Neuronal stem cell (in vitro differentiated cells): ENCODE data around the gene CSF3R.

ENCODE experiments used
- DNase-seq: peaks from one replicate; pipeline ENCODE4 v3.0.0-alpha.2; 2013; ENCODE audit warnings: low spot score
- H2AFZ ChIP-seq: one replicate; pipeline ENCODE4 v1.6.1; 2013; ENCODE audit warnings: mild to moderate bottlenecking, low read length, inconsistent platforms
- H2AK5ac ChIP-seq: 2 replicates; pipeline ENCODE4 v1.6.1; 2013; ENCODE audit warnings: low read depth, mild to moderate bottlenecking, inconsistent platforms, low read length, moderate library complexity, mixed read lengths
- H2BK120ac ChIP-seq: 2 replicates; pipeline ENCODE4 v1.6.1; 2013; ENCODE audit warnings: low read depth, mild to moderate bottlenecking, inconsistent platforms, low read length, moderate library complexity, mixed read lengths
- H2BK12ac ChIP-seq: one replicate; pipeline ENCODE4 v1.6.1; 2013; ENCODE audit warnings: low read length, inconsistent platforms
- H2BK15ac ChIP-seq: 2 replicates; pipeline ENCODE4 v1.6.1; 2013; ENCODE audit warnings: mild to moderate bottlenecking, low read length, inconsistent platforms, mixed read lengths
- H2BK5ac ChIP-seq: one replicate; pipeline ENCODE4 v1.6.1; 2013; ENCODE audit warnings: inconsistent platforms, mild to moderate bottlenecking, low read length, moderate library complexity
- H3K14ac ChIP-seq: one replicate; pipeline ENCODE4 v1.6.1; 2013; ENCODE audit warnings: low read length, inconsistent platforms
- H3K18ac ChIP-seq: 2 replicates; pipeline ENCODE4 v1.6.1; 2013; ENCODE audit warnings: low read length, inconsistent platforms
- H3K23ac ChIP-seq: 2 replicates; pipeline ENCODE4 v1.6.1; 2013; ENCODE audit warnings: low read depth, mild to moderate bottlenecking, mixed read lengths, low read length, inconsistent platforms; ENCODE audit not compliant: poor library complexity
- H3K27ac ChIP-seq: replicated peaks from 3 replicates; pipeline ENCODE4 v1.5.1; 2013; ENCODE audit warnings: low read length, inconsistent platforms
- H3K27me3 ChIP-seq, 3 experiments: 2 replicates each; pipeline ENCODE4 v1.6.1; 2013; ENCODE audit warnings: low read length in 3 of 3, mild to moderate bottlenecking in 2 of 3, inconsistent platforms in 1 of 3, low read depth in 1 of 3, mixed read lengths in 1 of 3, moderate library complexity in 1 of 3; ENCODE audit not compliant: control insufficient read depth in 3 of 3, insufficient read depth in 3 of 3
- H3K36me3 ChIP-seq, 2 donors: replicated peaks in 1 of 2; 2 replicates each; pipeline ENCODE4 v1.6.1; 2013; ENCODE audit warnings: low read length in 2 of 2; ENCODE audit not compliant: control insufficient read depth in 2 of 2, insufficient read depth in 2 of 2
- H3K4ac ChIP-seq: 2 replicates; pipeline ENCODE4 v1.6.1; 2013; ENCODE audit warnings: inconsistent platforms, mild to moderate bottlenecking, low read length, moderate library complexity
- H3K4me1 ChIP-seq, 2 donors: 1 replicate in 1 of 2; 2 replicates in 1 of 2; pipeline ENCODE4 v1.6.1; 2013; ENCODE audit warnings: low read length in 2 of 2, low read depth in 1 of 2; ENCODE audit not compliant: control insufficient read depth in 2 of 2, insufficient read depth in 1 of 2
- H3K4me2 ChIP-seq: one replicate; pipeline ENCODE4 v1.6.1; 2013; ENCODE audit warnings: mild to moderate bottlenecking, low read length, inconsistent platforms; ENCODE audit not compliant: insufficient read depth, poor library complexity, severe bottlenecking
- H3K4me3 ChIP-seq, 2 donors: 2 replicates each; pipeline ENCODE4 v1.5.1; 2013; ENCODE audit warnings: low read length in 2 of 2, mild to moderate bottlenecking in 2 of 2, inconsistent platforms in 1 of 2, moderate library complexity in 1 of 2
- H3K79me1 ChIP-seq: one replicate; pipeline ENCODE4 v1.6.1; 2013; ENCODE audit warnings: low read depth, mild to moderate bottlenecking, inconsistent platforms, low read length, moderate library complexity
- H3K9ac ChIP-seq: one replicate; pipeline ENCODE4 v1.6.1; 2013; ENCODE audit warnings: mild to moderate bottlenecking, low read depth, low read length, inconsistent platforms; ENCODE audit not compliant: poor library complexity
- H3K9me3 ChIP-seq, 2 donors: replicated peaks in 1 of 2; 2 replicates each; pipeline versions ENCODE3 to v1.6.1; 2013; ENCODE audit warnings: low read length in 2 of 2, mild to moderate bottlenecking in 2 of 2, inconsistent platforms in 1 of 2, low read depth in 1 of 2, mixed read lengths in 1 of 2, moderate library complexity in 1 of 2; ENCODE audit not compliant: control insufficient read depth in 2 of 2, insufficient read depth in 1 of 2
- H4K8ac ChIP-seq: one replicate; pipeline ENCODE4 v1.6.1; 2013; ENCODE audit warnings: low read depth, mild to moderate bottlenecking, inconsistent platforms, low read length, moderate library complexity
- H4K91ac ChIP-seq: one replicate; pipeline ENCODE4 v1.6.1; 2013; ENCODE audit warnings: low read length, low read depth, mild to moderate bottlenecking, inconsistent platforms; ENCODE audit not compliant: poor library complexity
- WGBS, 2 donors: extraction: QIAGEN DNeasy Blood & Tissue Kit; methylation state at CpG; one replicate each; pipeline ENCODE4 v1.1.7; 2013; ENCODE audit warnings: missing lambda C conversion rate in 2 of 2, mixed read lengths in 1 of 2; ENCODE audit not compliant: insufficient read length in 2 of 2, insufficient replicate concordance in 1 of 2; ENCODE audit errors: extremely low coverage in 2 of 2; 5-methylcytosine and 5-hydroxymethylcytosine counted together

CSF3R gene

GRCh38 chr1:36450919-36451305, 31.8 kb downstream of the CSF3R start:
- H3K23ac ChIP-seq: no peak overlapping the region
- no peak overlapping the region for H2BK12ac ChIP-seq
- peak overlapping the region; percentile 88 for H2AFZ ChIP-seq
- no CpG with 5 or more reads among the region's 18 CpGs for WGBS, 2 donors
- peak overlapping the region; percentile 86 for H3K4me2 ChIP-seq
- no peaks in the 10 kb centered on the region for H3K9me3 ChIP-seq
- H4K91ac ChIP-seq: no peak overlapping the region
- H2BK15ac ChIP-seq: no peak overlapping the region
- H3K18ac ChIP-seq: no peak overlapping the region
- no peak for DNase-seq
- peak overlapping the region; percentile 71 to 77 for H3K4me3 ChIP-seq
- H3K36me3 ChIP-seq: peaks cover 9 to 23% of the 10 kb centered on the region in 2 donors
- no peak overlapping the region for H3K4ac ChIP-seq
- no peak overlapping the region for H2AK5ac ChIP-seq
- H2BK5ac ChIP-seq: no peak overlapping the region
- H3K27me3 ChIP-seq: no peaks in the 10 kb centered on the region
- no peak overlapping the region for H3K27ac ChIP-seq
- H3K14ac ChIP-seq: no peak overlapping the region
- no peak overlapping the region for H4K8ac ChIP-seq
- H3K79me1 ChIP-seq: no peaks in the 10 kb centered on the region
- no peak overlapping the region for H2BK120ac ChIP-seq
- H3K4me1 ChIP-seq: no peaks in the 10 kb centered on the region
- H3K9ac ChIP-seq: no peak overlapping the region

- Histone ChIP-seq H4K8ac (no peak within 1 kb of the TSS), H2AFZ (peak within 1 kb of the TSS; percentile 88), H3K27ac (peak within 1 kb of the TSS; percentile 78), H2BK5ac (no peak within 1 kb of the TSS), H3K4ac (no peak within 1 kb of the TSS), H2BK120ac (no peak within 1 kb of the TSS), H3K4me3 (peak within 1 kb of the TSS; percentile 71 to 79), H3K4me1 (no peaks in the 10 kb centered on the region), H2AK5ac (no peak within 1 kb of the TSS), H3K4me2 (peak within 1 kb of the TSS; percentile 86), H3K14ac (no peak within 1 kb of the TSS), H2BK12ac (no peak within 1 kb of the TSS), H3K23ac (no peak within 1 kb of the TSS), H3K9me3 (no peaks in the 10 kb centered on the region), H3K18ac (peak within 1 kb of the TSS; percentile 76), H3K9ac (peak within 1 kb of the TSS; percentile 65), H3K36me3 (peaks cover 5 to 18% of the 10 kb centered on the region in 2 donors), H2BK15ac (no peak within 1 kb of the TSS), H3K79me1 (no peaks in the 10 kb centered on the region), H4K91ac (no peak within 1 kb of the TSS), H3K27me3 (no peaks in the 10 kb centered on the region)
- no CpG with 5 or more reads among the region's 48 CpGs for whole genome bisulfite sequencing, 2 donors
- DNase-seq: peak; percentile 93
These were observed 32.3 kb downstream of the CSF3R start, which contains the start of gene OSCP1 for GRCh38 chr1:36450270-36450918. OSCP1 (minus strand) TSS chr1:36450451; CDS start chr1:36450369, 82 bp downstream.

- no CpG with 5 or more reads among the region's 4 CpGs for WGBS, 2 donors
- Histone ChIP-seq H4K8ac (no peak overlapping the region), H3K79me1 (no peaks in the 10 kb centered on the region)
These were observed 34.1 kb downstream of the CSF3R start for GRCh38 chr1:36448530-36449056.

GRCh38 chr1:36447450-36447849, 35.3 kb downstream of the CSF3R start:
- DNase-seq: no peak
- Histone ChIP-seq H3K4me3 (no peak overlapping the region), H3K27ac (no peak overlapping the region), H3K9me3 (no peaks in the 10 kb centered on the region), H3K79me1 (no peaks in the 10 kb centered on the region), H2BK15ac (no peak overlapping the region), H3K4ac (no peak overlapping the region), H2BK5ac (no peak overlapping the region), H4K8ac (no peak overlapping the region), H2BK120ac (no peak overlapping the region), H3K9ac (no peak overlapping the region), H3K14ac (no peak overlapping the region), H2AK5ac (no peak overlapping the region), H3K18ac (no peak overlapping the region), H2BK12ac (no peak overlapping the region), H3K27me3 (no peaks in the 10 kb centered on the region), H3K4me2 (no peak overlapping the region), H3K36me3 (no peaks in the 10 kb centered on the region), H4K91ac (no peak overlapping the region), H2AFZ (no peak overlapping the region), H3K23ac (no peak overlapping the region), H3K4me1 (peaks cover 2 to 5% of the 10 kb centered on the region in 2 donors)

More at GRCh38 chr1:36448530-36449056, 34.1 kb downstream of the CSF3R start:
- no peak overlapping the region for H3K18ac ChIP-seq
- no peak overlapping the region for H3K4me3 ChIP-seq
- no peak overlapping the region for H2BK15ac ChIP-seq
- H2AFZ ChIP-seq: no peak overlapping the region
- no peak overlapping the region for H2BK120ac ChIP-seq
- H3K14ac ChIP-seq: no peak overlapping the region
- H3K4me1 ChIP-seq: peaks cover 2 to 5% of the 10 kb centered on the region in 2 donors
- H3K27me3 ChIP-seq: no peaks in the 10 kb centered on the region
- H2AK5ac ChIP-seq: no peak overlapping the region
- H3K36me3 ChIP-seq: peaks cover 0 to 4% of the 10 kb centered on the region in 2 donors
- H3K4me2 ChIP-seq: no peak overlapping the region
- no peak for DNase-seq
- H3K9me3 ChIP-seq: no peaks in the 10 kb centered on the region
- no peak overlapping the region for H3K27ac ChIP-seq
- H2BK12ac ChIP-seq: no peak overlapping the region
- no peak overlapping the region for H3K23ac ChIP-seq
- H2BK5ac ChIP-seq: no peak overlapping the region
- H4K91ac ChIP-seq: no peak overlapping the region
- H3K4ac ChIP-seq: no peak overlapping the region
- no peak overlapping the region for H3K9ac ChIP-seq
